Esophagus muscularis mucosa (tissue), 4 donors: Measurements from ENCODE around the gene PAPOLG. TPM values are rescaled to one million over a fixed set of nuclear protein-coding genes. Genes with fewer than 3 reads are reported as not detected.
"Not testable (repeated sequence)": the region's sequence is repeated elsewhere in the genome, so short reads cannot be mapped to it uniquely, and the experiment has no call there.

Source experiments
- DNase-seq: peaks from one replicate; pipeline ENCODE4 v3.0.0-alpha.2; 2017; ENCODE audit errors: extremely low spot score
- H3K27ac ChIP-seq, 4 donors: fragments of 200-600 bp; sonication (generic); replicated peaks in 1 of 4; 1 replicate in 3 of 4; 2 replicates in 1 of 4; pipeline ENCODE4 v1.5.1; 2016 to 2019; ENCODE audit warnings: mild to moderate bottlenecking in 1 of 4
- H3K27me3 ChIP-seq, 4 donors: fragments of 200-600 bp; sonication (generic); one replicate each; pipeline versions ENCODE4 v1.5.1 to v1.6.0; 2016 to 2019
- H3K36me3 ChIP-seq, 4 donors: fragments of 200-600 bp; sonication (generic); one replicate each; pipeline ENCODE4 v1.5.1; 2016 to 2019
- H3K4me1 ChIP-seq, 4 donors: fragments of 200-600 bp; sonication (generic); one replicate each; pipeline ENCODE4 v1.5.1; 2016 to 2019
- H3K4me3 ChIP-seq, 4 donors: fragments of 200-600 bp; sonication (generic); 1 replicate in 2 of 4; 2 replicates in 2 of 4; pipeline ENCODE4 v1.5.1; 2016 to 2019; ENCODE audit warnings: mild to moderate bottlenecking in 4 of 4, moderate library complexity in 1 of 4
- H3K9me3 ChIP-seq, 4 donors: fragments of 200-600 bp; sonication (generic); 1 replicate in 3 of 4; 2 replicates in 1 of 4; pipeline ENCODE4 v1.5.1; 2016 to 2019
- CTCF ChIP-seq, 3 experiments: fragments of 200-600 bp in 2 of 3; fragments of 450-650 bp in 1 of 3; sonication (generic) in 2 of 3; IDR thresholded peaks; one replicate each; pipeline ENCODE4 v1.5.1; 2017 to 2019; ENCODE audit warnings: antibody characterized with exemption in 3 of 3, mild to moderate bottlenecking in 2 of 3, moderate library complexity in 1 of 3
- EP300 ChIP-seq: sonication (generic); formaldehyde crosslinking; IDR thresholded peaks from one replicate; pipeline ENCODE4 v1.6.1; 2017; ENCODE audit warnings: antibody characterized with exemption
- POLR2A ChIP-seq: fragments of 450-650 bp; IDR thresholded peaks from one replicate; pipeline ENCODE4 v1.6.1; 2017; ENCODE audit warnings: antibody characterized with exemption, moderate library complexity, mild to moderate bottlenecking, low read depth
- POLR2AphosphoS5 ChIP-seq, 2 donors: sonication (generic); formaldehyde crosslinking; IDR thresholded peaks; one replicate each; pipeline ENCODE4 v1.6.1; 2017; ENCODE audit warnings: antibody characterized with exemption in 2 of 2
- WGBS: methylation state at CpG from one replicate; pipeline ENCODE4 v1.1.5; 2018; 5-methylcytosine and 5-hydroxymethylcytosine counted together
- intact Hi-C: fragments of 100-400 bp; cut with DNase I; formaldehyde crosslinking; loops from one replicate; pipeline ENCODE4 v1.15.1; 2023
- total RNA-seq, 4 donors: library from RNA; depleted of rRNA; stranded (reverse); fragments of >200 nt; gene quantifications; one replicate each; pipeline versions ENCODE4 v1.1.0 to v1.2.1, GENCODE V29; 2016

The PAPOLG gene
- total RNA-seq, 4 donors from 2014 or later, result 11.9 to 16.0 (median 13.9) TPM

- no peak overlapping the region for H3K4me3 ChIP-seq
- no peaks in the 10 kb centered on the region for H3K27me3 ChIP-seq
- no peaks in the 10 kb centered on the region for H3K36me3 ChIP-seq
- intact Hi-C loops, result no loop called here
- no peaks in the 10 kb centered on the region for H3K9me3 ChIP-seq
- no peaks in the 10 kb centered on the region for H3K4me1 ChIP-seq
- TF ChIP-seq POLR2A (no peak), EP300 (no peak), CTCF (IDR thresholded peaks at IDR 0.05) (no peak), POLR2AphosphoS5 (IDR thresholded peaks at IDR 0.05) (no peak)
- DNase-seq, result no peak
- 92% methylated on average over 6 of the region's 6 CpGs for WGBS
- H3K27ac ChIP-seq, result no peak overlapping the region
Measured at GRCh38 chr2:60821587-60822302, 65.7 kb downstream of the PAPOLG start.

GRCh38 chr2:60822987-60823386 lies 66.9 kb downstream of the PAPOLG start:
- no peak for TF ChIP-seq POLR2A
- no peak for TF ChIP-seq EP300
- TF ChIP-seq POLR2AphosphoS5 (IDR thresholded peaks at IDR 0.05), result no peak
- TF ChIP-seq CTCF (IDR thresholded peaks at IDR 0.05), result no peak
- H3K27ac ChIP-seq, result no peak overlapping the region
- intact Hi-C loops, result no loop called here

GRCh38 chr2:60823694-60824305 lies 67.7 kb downstream of the PAPOLG start:
- DNase-seq, result no peak
- Histone ChIP-seq H3K4me1 (no peaks in the 10 kb centered on the region), H3K27me3 (no peaks in the 10 kb centered on the region), H3K4me3 (no peak overlapping the region), H3K27ac (no peak overlapping the region), H3K36me3 (no peaks in the 10 kb centered on the region), H3K9me3 (no peaks in the 10 kb centered on the region)
- no peak for TF ChIP-seq POLR2A
- TF ChIP-seq EP300, result no peak
- no peak for TF ChIP-seq CTCF (IDR thresholded peaks at IDR 0.05)
- TF ChIP-seq POLR2AphosphoS5 (IDR thresholded peaks at IDR 0.05), result no peak
- 84% methylated on average over 10 of the region's 10 CpGs for WGBS
- intact Hi-C loops, result no loop called here

More at GRCh38 chr2:60822987-60823386, 66.9 kb downstream of the PAPOLG start:
- Histone ChIP-seq H3K27me3 (no peaks in the 10 kb centered on the region), H3K4me1 (no peaks in the 10 kb centered on the region), H3K36me3 (no peaks in the 10 kb centered on the region), H3K9me3 (no peaks in the 10 kb centered on the region), H3K4me3 (no peak overlapping the region)
- DNase-seq, result no peak
- 94% methylated on average over 4 of the region's 4 CpGs for WGBS

GRCh38 chr2:60825666-60826065 lies 69.6 kb downstream of the PAPOLG start:
- Histone ChIP-seq H3K27ac (no peak overlapping the region), H3K4me3 (no peak overlapping the region), H3K36me3 (no peaks in the 10 kb centered on the region), H3K4me1 (no peaks in the 10 kb centered on the region), H3K9me3 (no peaks in the 10 kb centered on the region), H3K27me3 (no peaks in the 10 kb centered on the region)
- intact Hi-C loops, result no loop called here
- TF ChIP-seq CTCF (IDR thresholded peaks at IDR 0.05) (no peak), POLR2AphosphoS5 (IDR thresholded peaks at IDR 0.05) (no peak), POLR2A (no peak), EP300 (no peak)
- DNase-seq, result no peak
- WGBS, result 40% methylated on average over 2 of the region's 2 CpGs

GRCh38 chr2:60826111-60826510 lies 70.0 kb downstream of the PAPOLG start:
- intact Hi-C loops, result no loop called here
- 83% methylated on average over 1 of the region's 2 CpGs for WGBS
- Histone ChIP-seq H3K4me3 (no peak overlapping the region), H3K36me3 (no peaks in the 10 kb centered on the region), H3K4me1 (no peaks in the 10 kb centered on the region), H3K27ac (no peak overlapping the region), H3K27me3 (no peaks in the 10 kb centered on the region), H3K9me3 (no peaks in the 10 kb centered on the region)
- no peak for DNase-seq
- no peak for TF ChIP-seq CTCF (IDR thresholded peaks at IDR 0.05)
- no peak for TF ChIP-seq POLR2AphosphoS5 (IDR thresholded peaks at IDR 0.05)
- no peak for TF ChIP-seq EP300
- no peak for TF ChIP-seq POLR2A

- H3K9me3 ChIP-seq, H3K4me3 ChIP-seq, DNase-seq, H3K27ac ChIP-seq, intact Hi-C loops, H3K4me1 ChIP-seq, H3K27me3 ChIP-seq, H3K36me3 ChIP-seq: not testable (repeated sequence)
- WGBS, result 96% methylated on average over 3 of the region's 3 CpGs
Measured at GRCh38 chr2:60826860-60827259, 70.8 kb downstream of the PAPOLG start.
